Stimulated activated CD4-positive, alpha-beta T cell treated with anti-CD3 and anti-CD28 coated beads, TNF-alpha, amount 100 ng/mL, for 1 hour (primary cell): ENCODE results near the gene CTAGE9.

Source experiments
- DNase-seq, 3 donors: peaks; one replicate each; pipeline ENCODE4 v3.0.0-alpha.2; 2020; ENCODE audit warnings: low read depth in 3 of 3, low spot score in 1 of 3

CTAGE9 gene

DNA sequence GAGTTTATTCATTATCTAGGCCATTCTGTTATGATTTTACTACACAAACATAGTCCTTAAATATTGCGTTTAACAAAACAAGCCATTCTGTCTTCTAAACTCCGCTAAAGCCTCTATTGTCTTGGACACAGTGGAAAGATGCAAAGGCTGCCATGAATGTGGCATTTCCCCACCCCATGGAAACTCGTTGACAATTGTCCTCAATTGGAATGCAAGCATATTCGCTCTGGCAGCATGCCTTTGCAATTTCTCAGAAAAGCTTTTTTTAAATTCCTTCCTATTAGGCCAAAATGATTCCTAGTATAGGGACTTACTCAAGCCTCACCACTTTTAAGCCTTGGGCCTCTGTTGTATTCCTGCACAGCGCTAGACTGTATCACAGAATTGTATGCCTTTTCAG is 32.4 kb downstream of the CTAGE9 start:
- no peak for DNase-seq

GRCh38 chr6:131673184-131673583 is 37.6 kb downstream of the CTAGE9 start:
- no peak for DNase-seq

- DNase-seq, result no peak
Measured at GRCh38 chr6:131669891-131670290, 40.9 kb downstream of the CTAGE9 start.

DNA sequence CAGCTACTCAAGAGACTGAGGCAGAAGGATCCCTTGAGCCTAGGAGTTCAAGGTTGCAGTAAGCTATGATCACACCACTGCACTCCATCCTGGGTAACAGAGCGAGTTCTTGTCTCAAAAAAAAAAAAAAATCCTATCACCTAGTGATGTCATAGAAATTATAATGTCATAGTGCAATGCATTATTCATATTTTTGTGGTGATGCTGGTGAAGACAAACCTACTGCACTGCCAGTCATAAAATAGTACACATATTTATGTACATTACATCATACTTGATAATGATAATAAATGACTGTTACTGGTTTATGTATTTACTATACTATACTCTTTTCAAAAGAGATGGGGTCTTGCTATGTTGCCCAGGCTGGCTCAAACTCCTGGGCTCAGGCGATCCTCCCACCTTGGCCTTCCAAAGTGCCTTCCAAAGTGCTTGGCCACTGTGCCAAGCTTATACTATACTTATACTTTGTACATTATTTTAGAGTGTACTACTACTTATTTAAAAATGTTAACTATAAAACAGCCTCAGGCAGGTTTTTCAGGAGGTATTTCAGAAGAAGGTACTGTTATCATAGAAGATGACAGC is 47.1 kb downstream of the CTAGE9 start:
- DNase-seq, result no peak

- DNase-seq, result no peak
Measured at GRCh38 chr6:131660195-131660594, 50.6 kb downstream of the CTAGE9 start.
